ENCODE results near the gene PAPSS1. TPM values are rescaled to one million over a fixed set of nuclear protein-coding genes. Genes with fewer than 3 reads are reported as not detected.

PAPSS1 gene
- total and polyA plus RNA-seq, 2 donors (not counting 3 experiments of a cell fraction or from before 2014, with no cell fraction given) = 69.6 to 77.2 TPM

GRCh38 chr4:107622006-107622405 is 98.0 kb downstream of the PAPSS1 start:
- BruUV-seq (replicated peaks) = no TSS peak
- dilution Hi-C loops (cut with MboI; ENCODE audit: extremely low pct_ligation_motif_present, low sequenced_read_pairs) = no loop called here

GRCh38 chr4:107619731-107620130 is 100.3 kb downstream of the PAPSS1 start:
- Histone ChIP-seq H3K4me1 (ENCODE audit: control insufficient read depth, extremely low read depth, insufficient read depth, low read length) (no peaks in the 10 kb centered on the region), H3K4me3 (replicated peaks in 1 of 3; ENCODE audit: insufficient read depth in 1 of 3, low read depth in 1 of 3, low read length in 3 of 3) (no peak overlapping the region), H3K4me2 (ENCODE audit: insufficient read depth, low read length) (no peak overlapping the region), H3K9me3 (replicated peaks; ENCODE audit: control insufficient read depth, insufficient read depth, low read length) (no peaks in the 10 kb centered on the region), H3K27me3 (ENCODE audit: control insufficient read depth in 2 of 2, insufficient read depth in 2 of 2, low read length in 2 of 2) (no peaks in the 10 kb centered on the region), H3K79me2 (ENCODE audit: control insufficient read depth, insufficient read depth, low read length) (no peaks in the 10 kb centered on the region), H4K20me1 (replicated peaks; ENCODE audit: control insufficient read depth, extremely low read depth, insufficient read depth, low read length) (peaks cover 2% of the 10 kb centered on the region), H3K9ac (replicated peaks; ENCODE audit: extremely low read depth, insufficient read depth, low read length) (no peak overlapping the region), H3K27ac (ENCODE audit: insufficient read depth, low read depth, low read length) (no peak overlapping the region), H3K9me1 (replicated peaks; ENCODE audit: control insufficient read depth, extremely low read depth, insufficient read depth, low read length) (no peaks in the 10 kb centered on the region), H2AFZ (ENCODE audit: low read depth, low read length) (no peak overlapping the region), H3K36me3 (ENCODE audit: control insufficient read depth in 2 of 2, extremely low read depth in 1 of 2, insufficient read depth in 2 of 2, low read length in 2 of 2) (no peaks in the 10 kb centered on the region)
- ChIA-PET CTCF (interaction anchor here (1.2 kb wide), 1 partner anchor 117 kb away, joined by 4 read pairs; no protein-coding TSS in a partner anchor), POLR2A (no interaction called here)
- BruUV-seq (replicated peaks) = no TSS peak
- dilution Hi-C loops (cut with MboI; ENCODE audit: extremely low pct_ligation_motif_present, low sequenced_read_pairs) (no loop called here), intact Hi-C loops (cut with micrococcal nuclease) (no loop called here)
- DNase-seq (ENCODE audit: low read depth, low spot score) (no peak), FAIRE-seq (no peak)
- TF ChIP-seq GATA2 (IDR thresholded peaks at IDR 0.05; ENCODE audit: insufficient read depth, insufficient read length, low read depth, low read length) (no peak), JUN (IDR thresholded peaks at IDR 0.05; ENCODE audit: borderline replicate concordance, insufficient read depth, insufficient read length, low read depth) (no peak), CTCF (IDR thresholded peaks at IDR 0.05; ENCODE audit: extremely low read depth in 1 of 2, insufficient read depth in 1 of 2, low read depth in 1 of 2, low read length in 2 of 2) (no peak), POLR2AphosphoS5 (IDR thresholded peaks at IDR 0.05; ENCODE audit: insufficient read depth, low read depth, low read length) (no peak), MAX (IDR thresholded peaks at IDR 0.05; ENCODE audit: insufficient read depth, insufficient read length) (no peak), EZH2 (IDR thresholded peaks at IDR 0.05; ENCODE audit: borderline replicate concordance, low read depth, low read length, severe bottlenecking) (no peak), FOS (IDR thresholded peaks at IDR 0.05; ENCODE audit: borderline replicate concordance, insufficient read depth, low read length) (no peak), POLR2A (IDR thresholded peaks at IDR 0.05; ENCODE audit: low read depth, low read length) (no peak), MYC (IDR thresholded peaks at IDR 0.05; ENCODE audit: low read depth, low read length) (no peak)

More at GRCh38 chr4:107622006-107622405, 98.0 kb downstream of the PAPSS1 start:
- Histone ChIP-seq H3K9me1 (replicated peaks; ENCODE audit: control insufficient read depth, extremely low read depth, insufficient read depth, low read length) (no peaks in the 10 kb centered on the region), H3K27ac (ENCODE audit: insufficient read depth, low read depth, low read length) (no peak overlapping the region), H3K36me3 (ENCODE audit: control insufficient read depth in 2 of 2, extremely low read depth in 1 of 2, insufficient read depth in 2 of 2, low read length in 2 of 2) (no peaks in the 10 kb centered on the region), H3K4me3 (replicated peaks in 1 of 3; ENCODE audit: insufficient read depth in 1 of 3, low read depth in 1 of 3, low read length in 3 of 3) (no peak overlapping the region), H4K20me1 (replicated peaks; ENCODE audit: control insufficient read depth, extremely low read depth, insufficient read depth, low read length) (peaks cover 2% of the 10 kb centered on the region), H2AFZ (ENCODE audit: low read depth, low read length) (no peak overlapping the region), H3K79me2 (ENCODE audit: control insufficient read depth, insufficient read depth, low read length) (no peaks in the 10 kb centered on the region), H3K4me1 (ENCODE audit: control insufficient read depth, extremely low read depth, insufficient read depth, low read length) (no peaks in the 10 kb centered on the region), H3K9me3 (replicated peaks; ENCODE audit: control insufficient read depth, insufficient read depth, low read length) (no peaks in the 10 kb centered on the region), H3K9ac (replicated peaks; ENCODE audit: extremely low read depth, insufficient read depth, low read length) (no peak overlapping the region), H3K4me2 (ENCODE audit: insufficient read depth, low read length) (no peak overlapping the region), H3K27me3 (ENCODE audit: control insufficient read depth in 2 of 2, insufficient read depth in 2 of 2, low read length in 2 of 2) (no peaks in the 10 kb centered on the region)
- TF ChIP-seq EZH2 (IDR thresholded peaks at IDR 0.05; ENCODE audit: borderline replicate concordance, low read depth, low read length, severe bottlenecking) (no peak), GATA2 (IDR thresholded peaks at IDR 0.05; ENCODE audit: insufficient read depth, insufficient read length, low read depth, low read length) (no peak), MYC (IDR thresholded peaks at IDR 0.05; ENCODE audit: low read depth, low read length) (no peak), FOS (IDR thresholded peaks at IDR 0.05; ENCODE audit: borderline replicate concordance, insufficient read depth, low read length) (no peak), MAX (IDR thresholded peaks at IDR 0.05; ENCODE audit: insufficient read depth, insufficient read length) (no peak), POLR2A (IDR thresholded peaks at IDR 0.05; ENCODE audit: low read depth, low read length) (no peak)
- ChIA-PET CTCF (no interaction called here), POLR2A (no interaction called here)
- intact Hi-C loops (cut with micrococcal nuclease) = no loop called here
- DNase-seq (ENCODE audit: low read depth, low spot score) = no peak
- FAIRE-seq = no peak
